Measurements from ENCODE around the gene CD226.

- TF ChIP-seq POLR2A (IDR thresholded peaks at IDR 0.05), result no peak
- no peak for TF ChIP-seq CTCF (IDR thresholded peaks at IDR 0.05)
These were observed 2.2 kb downstream of the CD226 start for GRCh38 chr18:69945220-69946114.
